T47D (cell line): ENCODE data around the gene TBC1D16.

Experiments
- DNase-seq, 2 experiments: peaks; one replicate each; pipeline versions ENCODE4 v3.0.0 to v3.0.0-alpha.2; 2011 to 2012; ENCODE audit warnings: low read depth in 1 of 2, low spot score in 1 of 2
- JUND ChIP-seq: IDR thresholded peaks from 2 replicates; pipeline ENCODE4 v1.6.1; 2012; ENCODE audit warnings: low read depth
- in situ Hi-C: cut with HindIII; loops from 2 replicates; pipeline ENCODE4 v1.10.0; 2016; ENCODE audit warnings: low sequenced_read_pairs, low pct_unique_long_range_greater_than_20kb

The TBC1D16 gene

DNA sequence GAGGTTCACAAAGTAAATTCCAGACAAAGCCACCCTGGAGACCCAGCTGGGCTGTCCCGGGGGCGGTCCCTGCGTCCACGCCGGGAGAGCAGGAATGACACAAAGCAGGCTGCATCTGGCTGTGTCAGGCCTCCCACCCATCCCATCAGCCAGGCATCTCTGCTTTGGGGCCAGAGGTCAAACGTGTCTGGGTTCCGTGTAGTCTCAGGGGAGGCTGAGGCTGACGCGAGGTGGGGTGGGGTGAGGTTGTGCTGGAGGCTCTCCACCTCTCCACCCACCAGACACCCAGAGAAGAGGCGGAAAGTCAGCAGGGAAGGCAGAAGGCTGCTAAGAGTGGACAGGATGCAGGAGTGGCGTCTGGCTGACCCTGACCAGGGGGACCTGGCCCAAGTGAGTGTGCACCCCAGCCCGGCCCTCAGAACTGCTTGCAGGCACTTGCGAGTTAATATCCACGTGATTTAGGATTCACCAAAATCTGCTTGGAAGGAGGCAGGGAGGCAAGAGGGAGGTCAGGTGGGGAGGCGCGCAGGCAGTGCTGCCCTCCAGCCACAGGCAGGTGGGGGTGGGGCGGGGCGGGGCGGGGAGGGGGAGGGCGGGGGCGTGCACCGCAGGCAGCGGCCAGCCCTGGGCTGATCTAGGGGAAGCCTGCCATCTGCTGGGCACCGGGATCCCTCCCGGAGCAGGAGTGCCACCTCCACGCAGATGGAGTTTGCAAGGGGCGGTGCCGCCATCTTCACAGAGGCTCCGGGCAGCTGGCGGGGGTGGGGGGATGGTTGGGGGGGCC is 44.3 kb downstream of the TBC1D16 start:
- no peak for TF ChIP-seq JUND
- in situ Hi-C loops = no loop called here

DNA sequence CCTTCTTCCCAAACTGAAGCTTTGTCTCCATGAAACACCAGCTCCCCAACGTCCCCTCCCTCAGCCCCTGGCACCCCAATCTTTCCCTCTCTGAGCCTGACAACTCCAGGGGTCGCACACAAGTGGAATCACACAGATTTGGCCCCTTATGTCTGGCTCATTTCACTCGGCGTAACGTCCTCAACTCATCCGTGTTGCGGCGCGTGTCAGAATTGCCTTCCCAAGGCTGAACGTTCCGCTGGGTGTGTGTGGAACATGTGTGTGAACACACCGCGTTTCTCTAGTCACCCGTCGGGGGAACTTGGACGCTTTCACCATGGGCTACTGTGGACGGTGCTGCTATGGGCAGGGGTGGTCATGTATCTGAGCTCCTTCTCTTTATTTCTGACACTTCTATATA is 45.0 kb downstream of the TBC1D16 start:
- TF ChIP-seq JUND = no peak
- in situ Hi-C loops = no loop called here
- DNase-seq = no peak

More for the DNA sequence above, 44.3 kb downstream of the TBC1D16 start:
- DNase-seq = peak; percentile 93 to 96

DNA sequence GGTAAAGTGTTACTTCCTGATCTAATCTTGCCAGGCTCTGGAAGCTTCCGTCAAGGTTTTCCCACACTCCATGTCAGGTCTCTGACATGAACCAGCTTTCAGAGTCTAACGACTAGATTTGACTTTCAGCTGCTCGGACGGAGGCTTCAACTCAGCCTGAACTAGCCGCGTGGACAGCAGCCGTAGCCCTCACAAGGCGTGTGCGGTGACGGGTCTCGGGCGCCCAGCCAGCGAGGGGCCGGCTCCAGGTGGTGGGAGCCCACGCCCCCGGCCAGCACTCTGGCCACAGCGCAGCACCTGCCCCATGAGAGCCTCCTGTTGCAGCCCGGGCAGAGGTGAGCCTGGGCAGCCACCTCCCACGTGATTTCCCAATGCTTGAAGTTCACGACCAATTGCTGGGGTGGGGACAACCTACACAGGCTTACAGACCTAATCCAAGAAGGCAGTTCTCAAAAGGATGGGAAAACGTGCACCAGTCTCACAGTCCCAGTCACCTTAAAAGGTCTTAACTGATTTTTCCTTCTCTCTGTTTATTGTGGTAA is 45.5 kb downstream of the TBC1D16 start:
- no peak for TF ChIP-seq JUND
- in situ Hi-C loops = no loop called here
- DNase-seq = peak; percentile 31 to 66

DNA sequence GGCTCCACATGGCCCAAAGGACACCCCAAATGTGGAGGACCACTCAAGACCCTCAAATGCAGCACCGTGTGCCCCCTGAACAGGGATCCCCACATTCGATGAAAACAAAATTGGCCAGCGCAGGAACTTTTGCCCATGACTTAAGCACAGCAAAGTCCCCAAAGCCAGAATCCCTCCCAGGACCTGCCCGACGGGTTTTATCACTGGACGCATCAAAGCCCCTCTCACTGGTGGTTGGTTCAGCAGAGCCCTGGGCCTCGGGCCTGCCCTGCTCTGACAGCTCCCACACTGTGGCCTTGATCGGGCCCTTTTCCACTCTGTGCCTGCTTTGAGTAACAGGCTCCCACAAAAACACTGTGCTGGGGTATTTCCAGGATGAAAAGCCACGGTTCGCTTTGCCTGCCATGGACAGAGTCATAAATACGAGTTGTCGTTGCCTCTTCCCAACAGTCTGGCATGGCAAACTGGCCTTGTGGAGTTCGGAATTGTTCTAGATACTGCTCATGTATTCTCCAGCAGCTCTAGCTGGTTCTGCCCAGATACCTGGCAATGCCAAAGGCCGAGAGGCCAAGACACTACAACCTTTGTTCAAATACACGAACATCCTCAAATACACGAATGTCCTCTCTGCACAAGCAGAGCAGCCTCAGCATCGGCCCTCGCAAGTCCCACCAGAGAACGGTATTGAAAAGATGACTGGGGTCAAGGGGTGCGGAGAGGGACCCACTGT is 46.4 kb downstream of the TBC1D16 start:
- in situ Hi-C loops = no loop called here
- TF ChIP-seq JUND = no peak
- DNase-seq = no peak

DNA sequence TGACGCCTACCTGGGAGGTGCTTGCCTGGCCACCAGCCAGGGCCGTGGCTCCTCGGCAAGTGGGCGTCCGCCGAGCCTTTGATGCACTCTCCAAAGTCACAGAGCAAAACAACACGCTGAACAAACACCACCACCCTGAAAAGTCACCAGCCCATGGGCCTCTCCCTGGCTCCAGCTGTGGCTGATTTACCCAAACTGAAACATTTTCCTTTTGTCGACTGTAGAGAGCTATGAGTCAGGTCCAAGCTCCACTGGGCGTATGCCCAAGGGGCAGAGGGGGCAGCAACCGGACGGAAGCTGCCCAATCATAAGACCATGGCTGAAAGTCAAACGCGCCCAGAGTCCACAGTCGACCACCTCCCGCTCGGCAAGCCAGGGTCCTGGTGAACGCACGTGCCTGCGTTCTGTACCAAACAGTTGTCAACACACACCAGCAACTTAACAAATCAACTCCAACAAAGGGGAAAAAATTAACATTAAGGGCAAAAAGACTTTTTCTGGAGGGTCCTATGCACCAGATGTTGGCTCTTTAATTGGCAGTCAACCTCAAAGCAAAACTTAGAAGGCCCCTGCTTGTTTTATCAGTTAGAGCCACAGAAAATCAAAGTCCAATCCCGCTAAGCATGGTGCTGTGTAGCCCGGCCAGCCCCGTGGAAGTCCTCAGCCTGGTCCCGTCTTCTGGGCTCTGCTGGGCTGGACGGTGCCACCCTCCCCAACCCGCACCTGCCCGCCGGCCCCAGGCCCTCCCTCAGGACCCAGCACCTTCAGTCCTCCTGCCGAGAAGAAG is 47.3 kb downstream of the TBC1D16 start:
- TF ChIP-seq JUND = no peak
- in situ Hi-C loops = no loop called here
- no peak for DNase-seq

DNA sequence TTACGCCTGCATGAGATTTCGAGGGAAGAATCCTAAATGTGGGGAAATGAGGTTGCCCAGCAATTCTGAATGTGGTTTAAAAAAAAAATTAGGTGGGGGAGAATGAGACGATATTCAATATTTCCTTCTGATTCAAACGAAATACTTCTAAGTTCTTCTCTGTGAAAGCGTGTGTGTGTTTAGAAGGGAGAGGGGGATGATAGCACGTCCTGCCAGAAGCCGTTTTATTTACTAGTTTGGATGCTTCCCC is 47.8 kb downstream of the TBC1D16 start:
- in situ Hi-C loops = no loop called here
- no peak for DNase-seq
- no peak for TF ChIP-seq JUND

DNA sequence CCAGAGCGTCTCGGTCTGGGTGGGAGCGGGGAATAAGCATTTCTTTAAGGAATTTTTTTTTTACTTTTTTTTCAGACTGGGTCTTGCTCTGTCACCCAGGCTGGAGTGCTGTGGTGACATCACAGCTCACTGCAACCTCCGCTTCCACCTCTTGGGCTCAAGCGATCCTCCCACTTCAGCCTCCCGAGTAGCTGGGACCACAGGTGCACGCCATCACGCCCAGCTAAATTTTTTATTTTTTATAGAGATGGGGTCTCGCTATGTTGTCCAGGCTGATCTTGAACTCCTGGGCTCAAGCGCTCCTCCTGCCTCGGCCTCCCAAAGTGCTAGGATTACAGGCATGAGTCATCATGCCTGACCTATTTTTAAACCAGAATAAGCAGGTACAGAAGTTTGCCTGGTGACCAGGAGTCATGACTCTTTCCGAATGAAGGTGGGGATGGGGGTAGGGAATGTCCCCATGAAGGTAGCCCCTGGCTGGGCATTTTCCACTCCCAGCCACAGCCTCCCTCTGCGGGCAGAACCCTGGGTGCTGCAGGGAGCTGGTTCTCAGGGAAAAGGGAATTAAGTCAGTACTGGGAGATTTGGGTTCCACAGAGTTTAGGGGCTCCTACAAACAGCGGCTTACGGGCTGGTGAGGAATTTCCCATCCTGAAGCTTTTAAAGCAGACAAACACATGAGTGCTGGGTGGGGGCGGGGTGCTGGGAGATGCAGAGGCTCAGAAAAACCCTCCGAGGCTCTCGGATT is 48.3 kb downstream of the TBC1D16 start:
- no peak for DNase-seq
- no peak for TF ChIP-seq JUND
- in situ Hi-C loops = no loop called here

DNA sequence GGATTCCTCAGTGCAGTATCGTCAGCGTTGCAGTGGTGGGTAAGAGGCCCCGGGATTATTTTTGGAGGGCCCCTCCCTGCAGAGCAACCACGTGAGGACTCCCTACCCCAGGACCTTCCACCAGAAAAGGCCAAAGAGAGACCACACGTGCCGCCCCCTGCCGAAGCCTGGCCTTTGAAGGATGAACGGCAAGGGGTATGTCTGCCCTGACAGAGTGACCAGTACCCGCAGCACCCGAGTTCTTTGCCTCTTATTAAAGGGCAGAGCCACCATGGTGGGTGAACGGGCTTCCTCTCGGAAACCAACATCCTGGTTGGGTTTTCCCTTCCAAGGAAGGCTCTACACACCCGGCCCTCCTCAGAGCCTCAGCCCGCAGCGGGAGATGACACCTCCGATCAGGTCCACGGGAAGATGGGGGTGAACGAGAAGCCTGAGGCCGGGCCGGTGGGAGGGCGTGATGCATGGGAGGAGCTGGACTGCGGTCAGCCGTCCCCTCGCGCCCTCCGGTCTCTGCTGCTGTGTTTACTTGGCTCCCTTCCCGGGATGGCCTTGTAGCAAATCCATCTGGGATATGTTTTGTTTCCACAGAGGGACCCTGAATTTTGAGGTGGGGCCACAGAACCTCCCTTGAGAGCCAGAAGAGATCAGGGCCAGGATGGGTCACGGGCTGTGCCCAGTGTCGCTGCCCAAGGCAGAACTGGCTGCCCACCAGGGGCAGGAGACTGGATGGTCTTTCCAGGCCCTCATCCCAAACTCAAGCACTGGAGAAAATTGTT is 49.1 kb downstream of the TBC1D16 start:
- in situ Hi-C loops = no loop called here
- no peak for TF ChIP-seq JUND
- DNase-seq = no peak

DNA sequence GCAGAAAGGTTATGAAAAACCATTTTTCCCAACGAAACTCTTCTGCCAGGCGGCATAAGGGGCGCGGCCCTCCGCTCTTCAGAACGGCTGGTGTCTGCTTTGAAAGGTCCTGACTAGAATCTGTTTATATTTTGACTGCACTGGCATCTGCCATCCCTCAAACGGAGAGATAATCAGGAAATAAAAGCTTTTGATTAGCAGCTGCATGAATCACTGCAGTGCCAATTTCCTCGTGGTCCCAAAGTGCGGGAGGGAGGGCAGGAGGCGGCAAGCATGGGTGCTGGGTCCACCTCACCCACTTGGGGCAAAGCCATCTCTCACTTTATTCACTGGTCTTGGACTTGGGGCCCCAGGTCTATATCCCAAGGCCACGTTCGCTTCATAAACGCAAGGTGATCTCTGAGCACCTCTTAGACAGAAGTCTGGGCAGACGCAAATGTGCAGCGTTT is 49.7 kb downstream of the TBC1D16 start:
- DNase-seq = no peak
- no peak for TF ChIP-seq JUND
- in situ Hi-C loops = no loop called here

DNA sequence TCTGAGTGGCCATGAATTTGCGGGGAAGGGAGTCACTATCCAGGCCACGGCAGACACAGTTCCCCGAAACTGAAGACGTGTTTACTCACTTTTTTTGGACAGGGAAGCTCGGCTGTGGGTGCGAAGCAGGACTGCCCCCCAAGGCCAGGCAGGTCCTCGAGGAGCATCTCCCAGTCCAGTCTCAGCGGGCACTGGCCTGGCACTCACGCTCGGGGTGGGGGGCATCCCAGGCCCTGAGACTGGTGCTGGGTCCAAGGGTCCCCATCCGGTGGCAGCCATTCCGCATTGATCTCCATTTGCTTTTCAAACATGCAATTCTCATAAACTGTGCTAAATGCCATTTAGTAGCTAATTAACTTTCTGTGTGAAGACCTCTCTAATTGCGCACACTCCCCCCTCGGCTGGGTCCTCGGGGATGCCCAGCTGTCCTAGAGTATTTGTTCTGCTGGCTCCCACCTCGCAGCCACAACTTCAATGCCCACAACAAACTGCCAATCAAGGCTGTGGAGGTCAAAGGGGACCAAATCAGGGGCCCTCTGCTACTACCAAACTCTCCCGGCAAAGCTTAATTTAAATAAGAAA is 50.2 kb downstream of the TBC1D16 start:
- no peak for TF ChIP-seq JUND
- in situ Hi-C loops = no loop called here
- DNase-seq = no peak

DNA sequence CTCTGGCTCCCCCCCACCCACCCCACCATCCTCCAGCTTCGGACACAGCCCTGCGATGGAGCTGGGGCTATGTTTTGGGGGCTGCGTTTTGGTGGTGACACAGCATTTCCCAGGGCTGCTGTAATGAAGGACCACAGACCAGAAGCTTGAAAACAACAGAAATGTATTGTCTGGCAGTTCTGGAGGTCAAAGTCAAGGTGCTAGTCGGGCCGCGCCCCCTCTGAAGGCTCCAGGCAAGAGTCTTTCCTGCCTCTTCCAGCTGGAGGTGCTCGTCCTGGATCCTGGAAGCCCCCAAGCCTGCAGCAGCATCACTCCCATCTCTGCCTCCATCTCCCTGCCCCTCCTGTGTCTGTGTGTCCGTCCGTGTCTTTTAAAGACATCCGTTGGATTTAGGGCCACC is 50.8 kb downstream of the TBC1D16 start:
- TF ChIP-seq JUND = no peak
- no peak for DNase-seq
- in situ Hi-C loops = no loop called here
